Ectodermal cell (in vitro differentiated cells): ENCODE measurements around the gene DGLUCY.
"Not testable (repeated sequence)": the region's sequence is repeated elsewhere in the genome, so short reads cannot be mapped to it uniquely, and the experiment has no call there.

ENCODE experiments used
- H3K27ac ChIP-seq: 2 replicates; pipeline ENCODE4 v1.7.0; 2013; ENCODE audit warnings: mild to moderate bottlenecking, low read depth, low read length; ENCODE audit not compliant: insufficient read depth, poor library complexity, severe bottlenecking
- H3K27me3 ChIP-seq: 2 replicates; pipeline ENCODE4 v1.7.0; 2013; ENCODE audit warnings: mild to moderate bottlenecking, low read length; ENCODE audit not compliant: insufficient read depth, control insufficient read depth, poor library complexity, severe bottlenecking
- H3K36me3 ChIP-seq: one replicate; pipeline ENCODE4 v1.7.0; 2013; ENCODE audit warnings: low read length; ENCODE audit not compliant: control insufficient read depth, insufficient read depth
- H3K4me1 ChIP-seq: one replicate; pipeline ENCODE4 v1.7.0; 2013; ENCODE audit warnings: low read length; ENCODE audit not compliant: control insufficient read depth, insufficient read depth
- H3K4me3 ChIP-seq: 2 replicates; pipeline ENCODE4 v1.7.0; 2013; ENCODE audit warnings: low read depth, low read length, control low read depth; ENCODE audit not compliant: insufficient read depth
- H3K9me3 ChIP-seq: 2 replicates; pipeline ENCODE4 v1.7.0; 2013; ENCODE audit warnings: mild to moderate bottlenecking, low read length, moderate library complexity; ENCODE audit not compliant: control insufficient read depth
- WGBS, 2 experiments: methylation state at CpG; one replicate each; pipeline ENCODE4 v1.1.7; 2013; ENCODE audit warnings: missing lambda C conversion rate in 2 of 2; 5-methylcytosine and 5-hydroxymethylcytosine counted together

Gene DGLUCY

DNA sequence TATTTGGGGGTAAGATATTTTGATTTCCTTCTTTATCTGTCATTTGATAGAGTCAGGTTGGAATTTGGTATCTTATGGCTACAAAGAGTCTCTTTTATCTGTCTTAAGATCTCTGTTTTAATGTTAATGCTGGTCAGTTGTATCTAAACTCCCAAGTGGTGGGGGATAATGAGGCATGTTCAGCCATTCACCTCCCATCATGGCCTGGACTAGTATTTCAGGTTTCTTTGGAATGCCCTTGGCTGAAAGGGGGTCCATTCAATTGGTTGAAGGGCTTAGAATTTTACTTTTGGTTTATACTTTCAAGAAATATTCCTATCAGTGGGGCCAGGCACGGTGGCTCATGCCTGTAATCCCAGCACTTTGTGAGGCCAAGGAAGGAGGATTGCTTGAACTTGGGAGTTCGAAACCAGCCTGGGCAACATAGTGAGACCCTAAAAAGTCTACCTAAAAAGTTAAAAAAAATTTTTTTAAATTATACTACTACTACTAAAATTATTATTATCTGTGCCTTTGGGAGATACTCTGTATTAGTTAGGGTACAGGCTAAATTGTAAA is 4.7 kb downstream of the DGLUCY start:
- H3K36me3 ChIP-seq: no peaks in the 10 kb centered on the region
- 98 to 100% methylated on average over 2 of the region's 2 CpGs for WGBS, 2 experiments
- H3K27ac ChIP-seq: no peak overlapping the region
- no peaks in the 10 kb centered on the region for H3K27me3 ChIP-seq
- no peaks in the 10 kb centered on the region for H3K9me3 ChIP-seq
- peaks cover 20% of the 10 kb centered on the region for H3K4me1 ChIP-seq
- no peak overlapping the region for H3K4me3 ChIP-seq

GRCh38 chr14:91119556-91120311 is 5.9 kb downstream of the DGLUCY start:
- Histone ChIP-seq H3K4me1 (peaks cover 9% of the 10 kb centered on the region), H3K27me3 (no peaks in the 10 kb centered on the region), H3K9me3 (no peaks in the 10 kb centered on the region), H3K4me3 (no peak overlapping the region), H3K36me3 (no peaks in the 10 kb centered on the region), H3K27ac (no peak overlapping the region)
- 91 to 92% methylated on average over 8 of the region's 8 CpGs for WGBS, 2 experiments

DNA sequence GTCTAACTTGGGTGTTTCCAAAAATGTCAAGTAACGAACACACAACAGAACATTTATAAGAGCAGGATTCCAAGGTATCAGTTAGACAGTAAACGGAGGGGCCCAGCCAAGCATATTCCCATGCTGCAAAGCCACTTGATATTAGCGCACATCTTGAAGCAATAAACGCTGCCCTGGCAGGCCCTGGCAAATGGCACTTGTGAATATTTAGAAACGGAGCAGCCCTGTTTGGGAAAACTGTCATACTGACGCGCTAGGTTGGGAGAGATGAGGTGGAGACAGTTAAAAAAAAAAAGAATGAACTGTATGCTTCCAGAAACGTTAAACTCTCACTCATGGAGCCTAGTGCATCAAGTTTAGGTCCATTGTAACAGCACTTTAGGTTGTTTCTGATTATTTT is 9.3 kb downstream of the DGLUCY start:
- no peak overlapping the region for H3K27ac ChIP-seq

GRCh38 chr14:91124406-91125270 is 10.8 kb downstream of the DGLUCY start:
- not testable (repeated sequence) for H3K9me3 ChIP-seq, H3K36me3 ChIP-seq, H3K27ac ChIP-seq, H3K4me3 ChIP-seq, H3K27me3 ChIP-seq, H3K4me1 ChIP-seq
- 83 to 92% methylated on average over 5 of the region's 5 CpGs for WGBS, 2 experiments

More for the DNA sequence above, 9.3 kb downstream of the DGLUCY start:
- Histone ChIP-seq H3K36me3 (no peaks in the 10 kb centered on the region), H3K4me3 (no peak overlapping the region), H3K27me3 (no peaks in the 10 kb centered on the region), H3K4me1 (no peaks in the 10 kb centered on the region), H3K9me3 (no peaks in the 10 kb centered on the region)
- 97 to 98% methylated on average over 8 of the region's 8 CpGs for WGBS, 2 experiments

DNA sequence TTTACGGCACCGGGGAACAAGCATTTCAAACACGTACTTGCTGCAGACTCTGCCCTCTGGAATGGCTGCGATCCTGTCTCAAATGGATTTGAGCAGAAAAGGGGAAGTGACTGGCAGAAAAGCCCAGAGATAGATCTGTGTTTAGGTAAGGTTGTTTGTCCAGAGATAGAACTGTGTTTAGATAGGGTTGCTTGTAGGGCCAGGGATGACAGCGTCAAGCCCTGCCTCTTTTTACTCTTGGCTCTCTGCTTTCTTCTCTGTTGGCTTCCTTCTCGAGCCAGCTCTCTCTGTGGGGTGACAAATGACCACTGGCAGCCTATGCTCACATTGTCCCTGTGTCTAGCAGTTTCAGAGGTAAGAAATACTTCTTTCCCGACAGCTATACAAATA is 11.4 kb downstream of the DGLUCY start:
- H3K36me3 ChIP-seq: no peaks in the 10 kb centered on the region
- no peaks in the 10 kb centered on the region for H3K4me1 ChIP-seq
- WGBS, 2 experiments: 94% methylated on average over 7 of the region's 7 CpGs
- H3K27me3 ChIP-seq: no peaks in the 10 kb centered on the region
- H3K4me3 ChIP-seq: no peak overlapping the region
- H3K27ac ChIP-seq: no peak overlapping the region
- H3K9me3 ChIP-seq: no peaks in the 10 kb centered on the region

DNA sequence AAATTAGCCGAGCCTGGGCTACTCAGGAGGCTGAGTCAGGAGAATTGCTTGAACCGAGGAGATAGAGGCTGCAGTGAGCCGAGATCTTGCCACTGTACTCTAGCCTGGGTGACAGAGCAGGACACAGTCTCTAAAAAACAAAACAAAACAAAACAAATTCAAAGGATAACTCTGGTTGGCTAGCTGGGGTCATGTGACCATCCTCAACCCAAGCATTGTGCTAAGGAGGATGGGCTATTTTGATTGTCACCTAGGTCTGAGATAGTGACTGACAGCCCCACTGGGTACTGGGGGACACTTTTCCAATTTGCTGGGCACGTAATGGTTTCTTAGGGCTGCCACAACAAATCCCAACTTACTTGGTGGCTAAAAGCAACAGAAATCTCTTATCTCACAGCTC is 11.9 kb downstream of the DGLUCY start:
- 66 to 69% methylated on average over 4 of the region's 4 CpGs for WGBS, 2 experiments
- Histone ChIP-seq H3K27me3 (no peaks in the 10 kb centered on the region), H3K27ac (no peak overlapping the region), H3K36me3 (no peaks in the 10 kb centered on the region), H3K4me1 (no peaks in the 10 kb centered on the region), H3K9me3 (no peaks in the 10 kb centered on the region), H3K4me3 (no peak overlapping the region)

GRCh38 chr14:91126761-91127160 is 12.9 kb downstream of the DGLUCY start:
- Histone ChIP-seq H3K36me3 (no peaks in the 10 kb centered on the region), H3K4me3 (no peak overlapping the region), H3K9me3 (no peaks in the 10 kb centered on the region), H3K4me1 (no peaks in the 10 kb centered on the region), H3K27me3 (no peaks in the 10 kb centered on the region), H3K27ac (no peak overlapping the region)
- WGBS, 2 experiments: 97 to 100% methylated on average over 1 to 2 of the region's 2 CpGs

- Histone ChIP-seq H3K27me3 (no peaks in the 10 kb centered on the region), H3K36me3 (no peaks in the 10 kb centered on the region), H3K4me1 (no peaks in the 10 kb centered on the region), H3K9me3 (no peaks in the 10 kb centered on the region), H3K27ac (no peak overlapping the region), H3K4me3 (no peak overlapping the region)
- WGBS, 2 experiments: 94% methylated on average over 8 of the region's 8 CpGs
These were observed 13.5 kb downstream of the DGLUCY start for GRCh38 chr14:91127401-91127801.

GRCh38 chr14:91127924-91128323 is 14.1 kb downstream of the DGLUCY start:
- no peaks in the 10 kb centered on the region for H3K36me3 ChIP-seq
- H3K9me3 ChIP-seq: no peaks in the 10 kb centered on the region
- no peak overlapping the region for H3K27ac ChIP-seq
- H3K4me3 ChIP-seq: no peak overlapping the region
- H3K4me1 ChIP-seq: no peaks in the 10 kb centered on the region
- no peaks in the 10 kb centered on the region for H3K27me3 ChIP-seq
- WGBS, 2 experiments: 92 to 94% methylated on average over 4 of the region's 4 CpGs

GRCh38 chr14:91128699-91129098 is 14.8 kb downstream of the DGLUCY start:
- Histone ChIP-seq H3K9me3 (no peaks in the 10 kb centered on the region), H3K27ac (no peak overlapping the region), H3K4me3 (no peak overlapping the region), H3K27me3 (no peaks in the 10 kb centered on the region), H3K4me1 (no peaks in the 10 kb centered on the region), H3K36me3 (no peaks in the 10 kb centered on the region)
- 97 to 98% methylated on average over 4 of the region's 4 CpGs for WGBS, 2 experiments
